Measurements from ENCODE around the gene PFDN6. TPM values are rescaled to one million over a fixed set of nuclear protein-coding genes. Genes with fewer than 3 reads are reported as not detected.

The PFDN6 gene
- 10 to 100 TPM; 13.6 to 33.5 (median 21.6) TPM for total RNA-seq

DNA sequence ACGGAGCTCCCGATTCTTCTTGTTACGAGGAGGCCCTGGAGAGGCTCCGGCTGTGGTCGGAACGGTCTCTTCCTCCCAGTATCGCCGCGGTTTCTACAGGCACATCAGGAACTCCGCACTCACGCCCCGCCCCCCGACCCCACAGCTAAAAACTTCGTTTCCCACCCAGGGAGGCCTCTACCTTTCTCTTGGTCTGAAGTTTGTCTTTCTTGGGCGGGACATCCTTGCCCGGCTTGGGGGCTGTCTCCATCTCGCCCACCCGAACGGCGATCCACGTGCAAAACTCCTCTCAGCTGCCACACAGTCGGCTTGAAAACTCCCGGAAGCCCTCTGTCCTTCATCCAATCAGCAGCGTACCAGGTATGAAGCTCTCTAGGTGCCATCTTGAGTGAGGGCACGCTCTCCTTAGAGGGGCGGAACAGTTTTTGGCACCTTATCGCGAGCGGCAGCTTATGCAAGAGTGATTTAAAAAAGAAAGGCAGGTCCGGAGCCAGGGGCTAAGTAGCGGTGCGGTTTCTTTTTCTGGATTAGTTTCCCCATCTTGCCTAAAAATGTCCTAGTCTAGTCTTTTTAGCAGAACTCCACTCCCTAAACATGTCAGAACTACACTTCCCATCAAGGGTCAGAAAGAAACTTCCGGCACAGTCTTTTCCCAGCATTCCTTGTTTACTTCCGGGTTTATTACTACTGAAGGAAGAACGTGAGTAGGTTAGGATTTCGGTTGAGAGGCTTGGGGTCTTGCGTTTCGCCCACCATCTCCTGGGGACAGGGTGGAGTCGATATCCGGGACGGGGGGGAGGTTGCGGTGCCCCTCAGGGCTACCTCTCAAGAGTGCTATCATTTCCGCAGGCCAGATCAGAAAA lies at the start of gene PFDN6, which contains the start of gene WDR46:
TSS of gene PFDN6 (plus strand) at position 681 of the 863 bp plus-strand sequence. CDS start 256 bp downstream, outside the sequence.
TSS of gene WDR46 (minus strand) at position 319 of the 863 bp plus-strand sequence. CDS start at position 250, 69 bp downstream.
- Histone ChIP-seq H3K27me3 (no peaks in the 10 kb centered on the region), H3K27ac (peak within 1 kb of the TSS; percentile 81 to 87), H3K9me3 (no peaks in the 10 kb centered on the region), H3K4me1 (peaks cover 9 to 20% of the 10 kb centered on the region in 2 donors), H3K4me3 (peak within 1 kb of the TSS; percentile 80 to 92), H3K36me3 (no peaks in the 10 kb centered on the region)
- intact Hi-C loops (cut with DNase I; ENCODE audit: low total_unique reads) = no loop called here
- TF ChIP-seq, protein P1, sequence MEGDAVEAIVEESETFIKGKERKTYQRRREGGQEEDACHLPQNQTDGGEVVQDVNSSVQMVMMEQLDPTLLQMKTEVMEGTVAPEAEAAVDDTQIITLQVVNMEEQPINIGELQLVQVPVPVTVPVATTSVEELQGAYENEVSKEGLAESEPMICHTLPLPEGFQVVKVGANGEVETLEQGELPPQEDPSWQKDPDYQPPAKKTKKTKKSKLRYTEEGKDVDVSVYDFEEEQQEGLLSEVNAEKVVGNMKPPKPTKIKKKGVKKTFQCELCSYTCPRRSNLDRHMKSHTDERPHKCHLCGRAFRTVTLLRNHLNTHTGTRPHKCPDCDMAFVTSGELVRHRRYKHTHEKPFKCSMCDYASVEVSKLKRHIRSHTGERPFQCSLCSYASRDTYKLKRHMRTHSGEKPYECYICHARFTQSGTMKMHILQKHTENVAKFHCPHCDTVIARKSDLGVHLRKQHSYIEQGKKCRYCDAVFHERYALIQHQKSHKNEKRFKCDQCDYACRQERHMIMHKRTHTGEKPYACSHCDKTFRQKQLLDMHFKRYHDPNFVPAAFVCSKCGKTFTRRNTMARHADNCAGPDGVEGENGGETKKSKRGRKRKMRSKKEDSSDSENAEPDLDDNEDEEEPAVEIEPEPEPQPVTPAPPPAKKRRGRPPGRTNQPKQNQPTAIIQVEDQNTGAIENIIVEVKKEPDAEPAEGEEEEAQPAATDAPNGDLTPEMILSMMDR (IDR thresholded peaks at IDR 0.05) = peak in 1 of 4 experiments; percentile 5
- peak in 1 of 2 donors; percentile 34 for TF ChIP-seq POLR2A (IDR thresholded peaks at IDR 0.05)
- DNase-seq = peak; percentile 79 to 84

DNA sequence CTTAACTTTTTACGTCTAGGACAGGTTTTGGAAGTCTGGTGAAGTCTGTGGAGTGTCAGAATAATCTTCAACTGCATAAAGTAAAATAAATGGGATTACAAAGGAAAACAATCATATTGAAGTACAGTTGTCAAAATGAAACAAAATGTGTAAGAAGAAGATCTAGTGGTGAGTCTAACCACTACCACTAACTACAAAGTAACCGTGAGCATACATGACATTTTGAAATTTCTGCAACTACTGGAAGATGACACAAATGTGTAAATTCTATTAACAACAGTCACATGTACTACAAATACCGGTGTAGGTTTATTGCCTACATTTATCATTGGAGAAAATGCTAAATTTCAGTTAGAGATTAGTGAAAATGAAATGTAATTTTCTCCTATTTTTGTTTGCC lies 47.4 kb upstream of the PFDN6 start:
- no peak for DNase-seq
- intact Hi-C loops (cut with DNase I; ENCODE audit: low total_unique reads) = no loop called here
- no peak overlapping the region for H3K4me3 ChIP-seq
- TF ChIP-seq, protein P1 (IDR thresholded peaks at IDR 0.05) = no peak
- H3K36me3 ChIP-seq = no peaks in the 10 kb centered on the region
- no peaks in the 10 kb centered on the region for H3K9me3 ChIP-seq
- no peaks in the 10 kb centered on the region for H3K4me1 ChIP-seq
- H3K27me3 ChIP-seq = no peaks in the 10 kb centered on the region
- no peak overlapping the region for H3K27ac ChIP-seq

DNA sequence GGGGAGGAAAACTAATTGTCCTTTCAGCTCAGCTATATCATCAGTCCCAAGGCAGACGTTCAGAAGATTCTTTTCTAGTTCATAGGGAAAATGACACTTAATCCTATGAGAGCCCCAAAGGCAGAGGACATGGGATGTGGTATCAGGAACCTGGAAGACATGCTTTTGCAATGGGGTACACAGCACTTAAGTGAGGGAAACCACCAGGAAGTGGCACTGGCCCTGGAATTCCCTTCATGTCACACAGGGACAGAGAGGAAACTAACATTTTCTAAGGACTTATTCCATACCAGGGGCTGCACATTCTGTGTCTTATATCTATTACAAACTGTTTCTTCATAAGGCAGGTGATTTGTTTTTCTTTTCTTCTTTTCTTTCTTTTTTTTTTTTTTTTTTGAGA lies 45.9 kb upstream of the PFDN6 start:
- Histone ChIP-seq H3K9me3 (no peaks in the 10 kb centered on the region), H3K36me3 (no peaks in the 10 kb centered on the region), H3K27me3 (no peaks in the 10 kb centered on the region), H3K4me1 (no peaks in the 10 kb centered on the region), H3K4me3 (no peak overlapping the region), H3K27ac (no peak overlapping the region)
- intact Hi-C loops (cut with DNase I; ENCODE audit: low total_unique reads) = no loop called here
- no peak for TF ChIP-seq POLR2A (IDR thresholded peaks at IDR 0.05)
- TF ChIP-seq, protein P1 (IDR thresholded peaks at IDR 0.05) = no peak
- no peak for DNase-seq

DNA sequence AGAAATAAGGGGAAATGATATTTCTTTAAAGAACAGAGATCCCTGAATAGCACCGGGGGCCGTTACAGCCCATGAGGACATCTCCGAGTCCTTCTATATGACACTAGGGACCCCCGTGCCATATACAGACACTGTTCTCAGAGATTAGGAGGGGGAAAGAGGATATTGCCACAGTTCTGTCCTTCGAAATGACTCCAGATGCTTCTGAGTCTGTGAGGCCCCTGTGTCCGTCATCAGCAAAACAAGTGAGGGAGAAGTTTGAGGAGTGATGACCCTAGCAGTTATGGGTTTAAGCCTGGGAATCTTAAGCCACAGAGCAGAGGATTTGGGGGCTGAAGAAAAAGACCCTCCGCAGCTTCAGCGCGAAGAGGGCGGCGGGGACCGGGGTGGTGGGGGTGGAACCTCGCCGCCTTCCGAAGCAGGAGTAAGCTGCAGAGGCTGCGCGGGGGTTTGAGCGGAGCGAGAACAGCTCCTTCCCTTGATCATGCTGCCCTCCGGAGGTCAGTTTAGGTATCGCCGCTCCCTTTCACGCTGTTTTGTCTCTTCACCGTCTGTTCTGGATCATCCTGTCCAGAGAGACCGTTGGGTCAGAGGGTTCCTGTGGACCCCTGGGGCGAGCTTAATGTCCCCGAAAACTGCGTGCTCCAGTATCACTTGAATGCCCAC lies 41.3 kb upstream of the PFDN6 start:
- H3K4me3 ChIP-seq = peak overlapping the region; percentile 49 to 66
- TF ChIP-seq, protein P1 (IDR thresholded peaks at IDR 0.05) = peak; percentile 97 to 98 (median 98)
- TF ChIP-seq POLR2A (IDR thresholded peaks at IDR 0.05) = no peak
- peak; percentile 88 to 90 for DNase-seq
- H3K9me3 ChIP-seq = no peaks in the 10 kb centered on the region
- intact Hi-C loops (cut with DNase I; ENCODE audit: low total_unique reads) = loop anchor here (5.0 kb wide), 1 partner anchor 86 kb away; no protein-coding TSS in a partner anchor
- no peaks in the 10 kb centered on the region for H3K4me1 ChIP-seq
- H3K36me3 ChIP-seq = no peaks in the 10 kb centered on the region
- H3K27ac ChIP-seq = peak overlapping the region; percentile 92 to 95
- H3K27me3 ChIP-seq = no peaks in the 10 kb centered on the region

DNA sequence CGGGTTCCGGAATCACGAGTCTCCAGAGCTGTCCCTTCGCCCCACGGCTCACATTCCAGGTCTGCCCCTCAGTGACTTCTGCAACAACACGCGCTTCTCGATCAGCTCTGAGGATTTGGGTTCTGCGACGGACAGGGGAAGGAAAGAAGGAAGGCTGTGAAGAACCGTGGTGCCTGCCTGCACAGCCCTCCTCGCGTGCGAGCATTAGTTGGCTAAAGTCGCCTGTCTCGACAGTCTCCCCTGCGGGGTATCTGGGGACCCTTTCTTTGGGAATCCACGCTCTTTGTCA lies 40.8 kb upstream of the PFDN6 start:
- DNase-seq = no peak
- no peaks in the 10 kb centered on the region for H3K9me3 ChIP-seq
- peak overlapping the region; percentile 92 to 95 for H3K27ac ChIP-seq
- no peaks in the 10 kb centered on the region for H3K36me3 ChIP-seq
- H3K27me3 ChIP-seq = no peaks in the 10 kb centered on the region
- no peaks in the 10 kb centered on the region for H3K4me1 ChIP-seq
- peak overlapping the region; percentile 49 to 66 for H3K4me3 ChIP-seq
- TF ChIP-seq POLR2A (IDR thresholded peaks at IDR 0.05) = no peak
- TF ChIP-seq, protein P1 (IDR thresholded peaks at IDR 0.05) = no peak
- intact Hi-C loops (cut with DNase I; ENCODE audit: low total_unique reads) = loop anchor here (5.0 kb wide), 1 partner anchor 86 kb away; no protein-coding TSS in a partner anchor

All from uterus (tissue), 4 donors.